Measurements from ENCODE around the gene BTNL3.

Gene BTNL3

GRCh38 chr5:181042036-181042713, 53.5 kb downstream of the BTNL3 start:
- Histone ChIP-seq H3K4me1 (no peaks in the 10 kb centered on the region), H3K4me3 (ENCODE audit: low read depth, low read length) (no peak overlapping the region), H3K36me3 (ENCODE audit: control insufficient read depth, insufficient read depth, low read length) (no peaks in the 10 kb centered on the region), H3K79me2 (no peaks in the 10 kb centered on the region), H3K27me3 (ENCODE audit: control insufficient read depth, insufficient read depth, low read length) (no peaks in the 10 kb centered on the region), H3K4me2 (ENCODE audit: low read length) (no peak overlapping the region), H3K9ac (no peak overlapping the region), H3K27ac (peak overlapping the region; percentile 32), H2AFZ (no peak overlapping the region), H3K9me3 (ENCODE audit: control insufficient read depth, low read length) (no peaks in the 10 kb centered on the region)
- TF ChIP-seq CTCF (IDR thresholded peaks at IDR 0.05), result no peak

- no peaks in the 10 kb centered on the region for H3K79me2 ChIP-seq
- H3K27ac ChIP-seq, result peak overlapping the region; percentile 32
These were observed 54.1 kb downstream of the BTNL3 start for GRCh38 chr5:181042722-181043121.

GRCh38 chr5:181043285-181044092, 54.8 kb downstream of the BTNL3 start:
- Histone ChIP-seq H3K4me1 (no peaks in the 10 kb centered on the region), H3K27me3 (ENCODE audit: control insufficient read depth, insufficient read depth, low read length) (no peaks in the 10 kb centered on the region), H3K4me3 (ENCODE audit: low read depth, low read length) (no peak overlapping the region), H3K27ac (peak overlapping the region; percentile 64), H3K9ac (no peak overlapping the region), H3K9me3 (ENCODE audit: control insufficient read depth, low read length) (no peaks in the 10 kb centered on the region), H2AFZ (no peak overlapping the region), H3K79me2 (no peaks in the 10 kb centered on the region), H3K36me3 (ENCODE audit: control insufficient read depth, insufficient read depth, low read length) (no peaks in the 10 kb centered on the region), H3K4me2 (ENCODE audit: low read length) (no peak overlapping the region)
- no peak for TF ChIP-seq CTCF (IDR thresholded peaks at IDR 0.05)

More at GRCh38 chr5:181042722-181043121, 54.1 kb downstream of the BTNL3 start:
- Histone ChIP-seq H2AFZ (no peak overlapping the region), H3K27me3 (ENCODE audit: control insufficient read depth, insufficient read depth, low read length) (no peaks in the 10 kb centered on the region), H3K9ac (no peak overlapping the region), H3K9me3 (ENCODE audit: control insufficient read depth, low read length) (no peaks in the 10 kb centered on the region), H3K4me2 (ENCODE audit: low read length) (no peak overlapping the region), H3K4me1 (no peaks in the 10 kb centered on the region), H3K4me3 (ENCODE audit: low read depth, low read length) (no peak overlapping the region), H3K36me3 (ENCODE audit: control insufficient read depth, insufficient read depth, low read length) (no peaks in the 10 kb centered on the region)
- no peak for TF ChIP-seq CTCF (IDR thresholded peaks at IDR 0.05)

GRCh38 chr5:181044093-181044599, 55.5 kb downstream of the BTNL3 start:
- no peak for TF ChIP-seq CTCF (IDR thresholded peaks at IDR 0.05)
- H3K79me2 ChIP-seq, result no peaks in the 10 kb centered on the region
- no peak overlapping the region for H2AFZ ChIP-seq
- H3K4me1 ChIP-seq, result no peaks in the 10 kb centered on the region
- no peaks in the 10 kb centered on the region for H3K9me3 ChIP-seq (ENCODE audit: control insufficient read depth, low read length)
- peak overlapping the region; percentile 64 for H3K27ac ChIP-seq
- no peak overlapping the region for H3K4me2 ChIP-seq (ENCODE audit: low read length)
- no peaks in the 10 kb centered on the region for H3K36me3 ChIP-seq (ENCODE audit: control insufficient read depth, insufficient read depth, low read length)
- no peak overlapping the region for H3K9ac ChIP-seq
- H3K27me3 ChIP-seq (ENCODE audit: control insufficient read depth, insufficient read depth, low read length), result no peaks in the 10 kb centered on the region
- no peak overlapping the region for H3K4me3 ChIP-seq (ENCODE audit: low read depth, low read length)

Data from parathyroid adenoma (tissue), 2 donors.